HG02759 (cell line): Measurements from ENCODE around the gene POLDIP3.
"Not testable (repeated sequence)": the region's sequence is repeated elsewhere in the genome, so short reads cannot be mapped to it uniquely, and the experiment has no call there.

ENCODE experiments used
- ATAC-seq: cut with Tn5 transposase; IDR thresholded peaks from one replicate; pipeline ENCODE4 v1.9.1; 2021; ENCODE audit warnings: mild to moderate bottlenecking, moderate library complexity; ENCODE audit not compliant: unreplicated experiment

POLDIP3 gene

GRCh38 chr22:42620084-42620483 is 5.4 kb upstream of the POLDIP3 start:
- no peak for ATAC-seq

- ATAC-seq = no peak
These were observed 4.8 kb upstream of the POLDIP3 start for GRCh38 chr22:42619261-42620063.

- no peak for ATAC-seq
These were observed 2.7 kb upstream of the POLDIP3 start for GRCh38 chr22:42617155-42617983.

DNA sequence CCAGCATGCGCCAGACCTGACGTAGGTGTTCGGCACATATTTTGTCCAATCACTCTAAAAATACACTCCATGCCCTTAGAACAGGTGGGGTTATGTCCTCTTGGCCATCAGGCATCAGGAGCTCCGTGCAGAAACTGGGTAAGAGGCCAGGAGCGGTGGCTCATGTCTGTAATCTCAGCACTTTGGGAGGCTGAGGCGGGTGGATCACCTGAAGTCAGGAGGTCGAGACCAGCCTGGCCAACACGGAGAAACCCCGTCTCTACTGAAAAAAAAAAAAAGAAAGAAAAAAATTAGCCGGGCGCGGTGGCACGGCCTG is 1.1 kb upstream of the POLDIP3 start:
- ATAC-seq = not testable (repeated sequence)

GRCh38 chr22:42615092-42615859 is 593 bp upstream of the POLDIP3 start:
- peak; percentile 61 for ATAC-seq

- no peak for ATAC-seq
These were observed 796 bp downstream of the POLDIP3 start for GRCh38 chr22:42613872-42614301.

DNA sequence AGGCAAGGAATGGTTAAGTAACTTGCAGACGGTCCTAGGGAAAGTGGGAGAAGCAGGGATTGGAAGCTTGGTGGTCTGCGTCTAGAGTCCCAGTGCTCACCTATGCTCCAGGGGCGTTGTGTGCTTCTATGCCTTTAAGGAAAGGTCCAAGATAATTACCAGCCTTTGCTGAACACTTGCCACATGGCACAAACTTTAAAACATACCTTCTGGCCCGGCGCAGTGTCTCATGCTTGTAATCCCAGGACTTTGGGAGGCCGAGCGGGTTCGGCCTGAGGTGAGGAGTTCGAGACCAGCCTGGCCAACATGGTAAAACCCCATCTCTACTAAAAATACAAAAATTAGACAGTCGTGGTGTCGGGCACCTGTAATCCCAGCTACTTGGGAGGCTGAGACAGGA is 2.3 kb downstream of the POLDIP3 start:
- ATAC-seq = no peak

DNA sequence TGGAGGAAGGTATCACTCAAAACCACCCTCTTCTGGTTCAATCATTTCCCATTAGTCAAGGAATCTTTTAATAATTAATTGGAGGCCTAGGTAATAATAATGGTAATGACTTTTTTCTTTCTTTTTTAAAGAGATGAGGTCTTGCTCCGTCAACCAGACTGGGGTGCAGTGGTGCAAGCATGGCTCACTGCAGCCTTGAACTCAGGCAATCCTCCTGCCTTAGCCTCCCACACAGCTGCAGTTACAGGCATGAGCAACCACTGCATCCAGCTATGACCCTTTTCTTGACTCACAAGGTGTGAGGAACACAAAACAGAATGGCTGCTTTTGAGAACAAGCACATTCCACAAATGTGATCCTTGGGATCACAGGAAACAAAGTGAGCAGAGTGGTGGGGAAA is 3.6 kb downstream of the POLDIP3 start:
- ATAC-seq = no peak

DNA sequence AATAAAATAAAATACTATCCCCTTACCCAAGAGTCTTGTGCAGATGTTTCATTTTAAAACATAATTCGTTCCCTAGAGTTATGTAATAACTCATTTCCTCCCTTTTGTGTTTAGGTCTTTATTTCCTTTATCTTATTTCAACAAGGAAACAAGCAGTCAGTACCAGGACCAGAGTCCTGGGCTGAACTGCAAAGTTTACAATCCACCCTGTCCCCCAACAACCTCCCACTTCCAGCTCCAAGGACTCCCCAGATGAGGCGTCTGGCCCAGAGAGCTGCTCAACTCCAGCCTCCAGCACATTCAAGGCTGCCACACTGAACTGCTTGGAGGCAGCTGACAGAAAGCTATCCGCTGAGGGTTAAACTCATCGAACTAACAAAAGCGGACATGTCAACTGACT is 4.5 kb downstream of the POLDIP3 start:
- ATAC-seq = no peak

- no peak for ATAC-seq
These were observed 5.8 kb downstream of the POLDIP3 start for GRCh38 chr22:42608823-42609361.

DNA sequence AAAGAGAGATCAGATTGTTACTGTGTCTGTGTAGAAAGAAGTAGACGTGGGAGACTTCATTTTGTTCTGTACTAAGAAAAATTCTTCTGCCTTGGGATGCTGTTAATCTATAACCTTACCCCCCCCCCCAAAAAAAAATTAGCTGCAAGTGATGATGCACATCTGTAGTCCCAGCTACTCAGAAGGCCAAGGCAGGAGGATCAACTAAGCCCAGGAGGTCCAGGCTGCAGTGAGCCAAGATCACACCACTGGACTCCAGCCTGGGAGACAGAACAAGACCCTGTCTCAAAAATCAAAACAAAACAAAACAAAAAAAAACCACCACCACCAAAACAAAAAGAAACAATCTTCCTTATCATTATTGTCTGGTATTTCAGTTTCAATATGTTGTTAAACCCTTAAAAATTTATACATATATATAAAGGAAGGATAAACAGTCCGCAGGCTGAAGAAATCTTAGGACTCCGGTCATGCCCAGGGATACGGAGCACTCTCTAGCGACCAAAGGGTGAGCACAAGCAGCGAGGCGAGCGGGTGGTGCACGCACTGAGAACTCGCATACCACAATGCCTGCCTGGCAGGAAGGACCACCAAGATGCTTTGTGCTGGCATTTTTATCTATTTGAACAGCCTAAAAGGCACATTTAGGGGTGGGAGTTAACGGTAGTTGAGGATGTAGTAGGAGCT is 6.4 kb downstream of the POLDIP3 start:
- ATAC-seq = no peak

DNA sequence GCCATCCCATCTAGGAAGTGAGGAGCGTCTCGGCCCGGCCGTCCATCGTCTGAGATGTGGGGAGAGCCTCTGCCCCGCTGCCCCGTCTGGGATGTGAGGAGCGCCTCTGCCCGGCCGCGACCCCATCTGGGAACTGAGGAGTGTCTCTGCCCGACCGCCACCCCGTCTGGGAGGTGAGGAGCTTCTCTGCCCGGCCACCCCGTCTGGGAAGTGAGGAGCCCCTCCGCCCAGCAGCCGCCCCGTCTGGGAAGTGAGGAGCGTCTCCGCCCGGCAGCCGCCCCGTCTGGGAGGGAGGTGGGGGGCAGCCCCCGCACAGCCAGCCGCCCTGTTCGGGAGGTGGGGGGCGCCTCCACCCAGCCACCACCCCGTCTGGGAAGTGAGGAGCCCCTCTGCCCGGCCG is 7.0 kb downstream of the POLDIP3 start:
- not testable (repeated sequence) for ATAC-seq

DNA sequence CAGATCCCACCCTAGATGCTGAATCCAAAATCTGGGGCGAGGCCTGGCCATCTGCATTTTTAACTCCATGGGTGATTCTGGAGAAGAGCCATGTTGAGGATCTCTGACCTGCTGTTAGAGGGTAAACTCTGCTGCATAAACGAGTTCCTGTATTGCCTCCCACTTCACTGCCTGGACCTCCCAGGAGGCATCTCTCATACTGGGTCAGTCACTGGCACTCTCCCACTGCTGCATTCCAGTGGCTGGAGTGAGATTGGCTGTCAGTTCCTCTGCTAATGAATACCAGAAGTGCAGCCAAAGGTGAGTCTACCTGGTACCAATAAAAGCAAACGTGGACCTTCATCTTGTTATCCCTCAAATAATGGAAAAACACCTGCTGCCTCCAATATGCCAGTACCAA is 10.3 kb downstream of the POLDIP3 start:
- no peak for ATAC-seq

DNA sequence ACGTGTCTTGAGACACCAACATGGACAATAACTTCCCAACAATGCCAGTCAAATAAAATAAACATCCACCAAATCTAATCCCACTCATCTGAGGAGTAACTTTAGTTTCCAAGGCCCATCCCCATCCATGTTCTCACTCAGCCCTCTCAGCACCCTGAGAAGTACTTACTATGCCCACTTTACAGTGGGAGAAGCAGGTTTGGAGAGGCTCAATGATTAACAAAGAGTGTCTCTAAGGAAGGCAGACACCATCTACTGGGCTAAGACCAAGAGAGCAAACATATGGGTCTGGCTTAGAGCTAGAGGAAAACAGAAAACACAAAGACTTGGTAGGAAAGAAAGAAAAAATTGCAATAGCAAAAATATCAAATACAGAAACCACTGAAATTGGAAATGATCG is 11.3 kb downstream of the POLDIP3 start:
- no peak for ATAC-seq

DNA sequence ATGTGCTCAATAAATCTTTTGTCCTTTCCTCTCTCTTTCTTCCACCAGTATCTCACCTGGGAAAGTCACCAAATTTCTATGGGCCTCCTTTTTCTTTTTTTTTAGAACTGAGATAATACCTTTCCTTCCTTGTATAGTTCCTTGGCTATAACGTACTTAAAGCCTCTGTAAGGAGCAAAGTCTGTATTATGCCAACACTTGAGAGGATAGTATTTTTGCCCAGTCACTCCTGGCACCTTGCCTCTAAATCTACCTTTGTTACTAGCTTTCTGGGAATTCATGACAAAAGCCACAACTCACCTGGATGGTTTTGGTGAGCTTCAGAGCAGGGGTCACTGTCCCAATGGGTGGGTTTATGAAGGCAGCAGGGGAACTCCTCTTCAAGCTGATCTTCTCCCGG is 12.2 kb downstream of the POLDIP3 start:
- no peak for ATAC-seq

GRCh38 chr22:42601879-42602465 is 12.7 kb downstream of the POLDIP3 start:
- no peak for ATAC-seq

DNA sequence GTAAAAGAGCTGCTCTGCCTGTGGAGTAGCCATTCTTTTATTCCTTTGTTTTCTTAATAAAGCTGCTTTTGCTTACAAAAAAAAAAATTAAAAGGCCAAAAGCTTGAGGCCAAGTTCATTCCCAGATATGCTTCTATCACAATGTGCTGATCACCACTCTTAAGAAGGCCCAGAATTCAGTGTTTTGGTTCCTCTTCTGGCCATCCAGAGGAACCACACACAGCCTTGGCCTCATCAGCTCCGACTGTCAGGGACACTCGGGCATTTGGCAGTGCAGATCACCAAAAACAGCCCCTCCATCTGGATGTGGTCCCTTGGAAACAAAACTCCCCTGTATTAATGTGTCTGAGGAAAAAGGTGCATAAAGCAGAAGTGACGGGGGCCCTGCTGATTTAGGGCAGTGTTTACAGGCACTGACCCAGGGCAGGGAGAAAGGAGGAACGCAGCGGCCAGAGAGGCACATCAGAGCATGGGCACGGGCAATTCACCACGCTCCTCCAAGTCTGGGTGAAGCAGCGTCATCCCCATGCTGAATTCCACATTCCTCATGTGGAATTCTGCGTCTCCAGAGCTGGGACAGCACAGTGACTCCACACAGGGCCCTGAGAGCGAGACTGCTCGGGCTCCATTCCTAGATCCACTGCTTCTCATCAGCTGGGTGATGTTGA is 17.7 kb downstream of the POLDIP3 start:
- no peak for ATAC-seq

DNA sequence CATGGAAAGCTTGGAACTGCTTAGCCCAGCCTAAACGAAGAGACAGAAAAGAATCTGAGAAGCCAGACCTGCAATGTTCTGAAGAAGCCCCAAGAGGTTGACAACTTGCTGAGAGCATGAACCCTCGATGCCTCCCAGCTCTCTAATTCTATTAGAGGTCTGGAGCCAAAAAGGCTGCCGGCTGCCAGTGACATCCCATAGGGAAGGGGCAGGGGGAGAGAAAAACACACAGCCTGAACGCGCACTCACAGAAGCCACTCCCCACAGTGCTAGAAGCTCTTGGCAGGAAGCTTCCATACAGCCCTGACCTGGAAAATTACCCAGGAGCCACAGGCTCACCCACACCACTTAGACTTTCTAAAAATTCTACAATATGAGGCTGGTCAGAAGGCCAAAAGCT is 18.3 kb downstream of the POLDIP3 start:
- ATAC-seq = no peak

GRCh38 chr22:42595434-42595833 is 19.2 kb downstream of the POLDIP3 start:
- ATAC-seq = no peak

DNA sequence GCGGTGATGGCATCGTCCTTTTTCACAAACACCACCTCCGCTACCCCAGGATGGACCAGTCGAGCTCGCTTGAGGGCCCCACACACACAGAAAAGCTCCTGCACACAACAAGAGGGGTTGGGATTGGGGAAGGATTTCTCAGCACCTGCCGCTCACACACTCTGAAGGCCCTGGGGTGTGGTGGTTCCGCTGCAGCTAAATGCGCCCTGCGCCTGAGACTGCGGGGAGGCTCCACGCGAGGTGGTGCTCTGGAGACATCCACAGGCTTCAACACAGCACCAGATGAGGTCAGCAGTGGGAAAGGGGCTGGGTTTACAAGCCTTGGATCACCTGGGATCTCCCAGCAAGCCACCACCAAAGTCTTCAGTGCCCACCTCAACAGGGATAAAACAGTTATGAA is 22.7 kb downstream of the POLDIP3 start:
- no peak for ATAC-seq
